OCI-LY7 (cell line): ENCODE measurements around the gene ANKRD7. TPM values are rescaled to one million over a fixed set of nuclear protein-coding genes. Genes with fewer than 3 reads are reported as not detected.
A peak's percentile ranks its signal among the peaks of the same experiment; 100 is the strongest.

Experiments used
- BruUV-seq: library from RNA; stranded (reverse); fragments of 400-500 nt; replicated peaks from 2 replicates; lab custom pipeline; 2021; lab: Mats Ljungman, UMichigan
- CTCF ChIA-PET: fragments of 300-600 bp; sonication (Branson Sonifier 250); formaldehyde crosslinking; loops from one replicate; lab custom pipeline; 2022; ENCODE audit warnings: antibody characterized with exemption; ENCODE audit not compliant: unreplicated experiment; lab: Charles Lee
- POLR2A ChIA-PET: fragments of 300-600 bp; sonication (Branson Sonifier 250); formaldehyde crosslinking; loops from one replicate; lab custom pipeline; 2022; ENCODE audit warnings: antibody characterized with exemption; lab: Charles Lee
- DNase-seq: peaks from one replicate; pipeline ENCODE4 v3.0.0-alpha.2; 2015; ENCODE audit warnings: low spot score
- H2AFZ ChIP-seq: fragments of 200-600 bp; sonication (generic), shearing (Covaris generic); 2 replicates; pipeline ENCODE4 v1.6.1; 2014; ENCODE audit warnings: mild to moderate bottlenecking, antibody characterized with exemption, low read length, moderate library complexity
- H3K27ac ChIP-seq: fragments of 200-600 bp; sonication (generic); 2 replicates; pipeline ENCODE4 v1.5.1; 2014; ENCODE audit warnings: mixed run types, low read depth, mild to moderate bottlenecking, moderate library complexity, low read length, inconsistent platforms; ENCODE audit not compliant: poor library complexity, severe bottlenecking
- H3K36me3 ChIP-seq: fragments of 200-600 bp; sonication (generic); 2 replicates; pipeline ENCODE4 v1.6.1; 2014; ENCODE audit warnings: mild to moderate bottlenecking, antibody characterized with exemption, low read length, moderate library complexity, mixed read lengths; ENCODE audit not compliant: insufficient read depth
- H3K4me1 ChIP-seq: fragments of 200-600 bp; sonication (generic); 2 replicates; pipeline ENCODE4 v1.5.1; 2014; ENCODE audit warnings: mild to moderate bottlenecking, low read length; ENCODE audit not compliant: insufficient read depth, poor library complexity, severe bottlenecking
- H3K4me2 ChIP-seq: fragments of 200-600 bp; sonication (generic); 2 replicates; pipeline ENCODE4 v1.6.1; 2014; ENCODE audit warnings: mild to moderate bottlenecking, low read length
- H3K4me3 ChIP-seq: fragments of 200-600 bp; sonication (generic); 2 replicates; pipeline ENCODE4 v1.5.1; 2014; ENCODE audit warnings: mild to moderate bottlenecking, low read depth, low read length; ENCODE audit not compliant: poor library complexity, severe bottlenecking
- H3K79me2 ChIP-seq: fragments of 200-600 bp; sonication (generic); 2 replicates; pipeline ENCODE4 v1.6.1; 2016; ENCODE audit warnings: low read depth, mild to moderate bottlenecking, low read length, moderate library complexity, mixed read lengths; ENCODE audit not compliant: insufficient read depth
- H3K9me2 ChIP-seq: fragments of 200-600 bp; sonication (generic); 2 replicates; pipeline ENCODE4 v1.6.1; 2016; ENCODE audit warnings: mild to moderate bottlenecking, low read length, mixed read lengths; ENCODE audit not compliant: insufficient read depth
- H3K9me3 ChIP-seq: fragments of 200-600 bp; sonication (generic); 2 replicates; pipeline ENCODE4 v1.6.1; 2014; ENCODE audit warnings: mild to moderate bottlenecking, mixed run types, low read length, mixed read lengths
- H4K20me1 ChIP-seq: fragments of 200-600 bp; sonication (generic); 2 replicates; pipeline ENCODE4 v1.6.1; 2014; ENCODE audit warnings: mild to moderate bottlenecking, antibody characterized with exemption, low read length, moderate library complexity, mixed read lengths; ENCODE audit not compliant: insufficient read depth
- CTCF ChIP-seq: fragments of 200-600 bp; sonication (generic); conservative IDR thresholded peaks from 2 replicates; pipeline ENCODE4 v1.5.1; 2014; ENCODE audit warnings: mild to moderate bottlenecking, antibody characterized with exemption, low read length, moderate library complexity, mixed read lengths
- EZH2phosphoT487 ChIP-seq: fragments of 200-600 bp; sonication (generic); IDR thresholded peaks from 2 replicates; pipeline ENCODE4 v1.6.1; 2018; ENCODE audit warnings: low read depth, borderline replicate concordance, mild to moderate bottlenecking, mixed run types, antibody characterized with exemption, low read length, moderate library complexity, mixed read lengths
- intact Hi-C: fragments of 100-400 bp; cut with micrococcal nuclease; formaldehyde crosslinking; loops from one replicate; pipeline ENCODE4 v1.10.0; 2022; ENCODE audit not compliant: unreplicated experiment
- total RNA-seq, 2 experiments: library from RNA; depleted of rRNA in 1 of 2; stranded (reverse); fragments of >200 nt in 1 of 2; shearing (Covaris generic) in 1 of 2; gene quantifications; 2 replicates each; pipeline ENCODE4 v1.2.3, GENCODE V29; 2014 to 2022

Gene ANKRD7
- total RNA-seq, 2 experiments from 2014 or later, result 0.38 to 2.3 TPM

DNA sequence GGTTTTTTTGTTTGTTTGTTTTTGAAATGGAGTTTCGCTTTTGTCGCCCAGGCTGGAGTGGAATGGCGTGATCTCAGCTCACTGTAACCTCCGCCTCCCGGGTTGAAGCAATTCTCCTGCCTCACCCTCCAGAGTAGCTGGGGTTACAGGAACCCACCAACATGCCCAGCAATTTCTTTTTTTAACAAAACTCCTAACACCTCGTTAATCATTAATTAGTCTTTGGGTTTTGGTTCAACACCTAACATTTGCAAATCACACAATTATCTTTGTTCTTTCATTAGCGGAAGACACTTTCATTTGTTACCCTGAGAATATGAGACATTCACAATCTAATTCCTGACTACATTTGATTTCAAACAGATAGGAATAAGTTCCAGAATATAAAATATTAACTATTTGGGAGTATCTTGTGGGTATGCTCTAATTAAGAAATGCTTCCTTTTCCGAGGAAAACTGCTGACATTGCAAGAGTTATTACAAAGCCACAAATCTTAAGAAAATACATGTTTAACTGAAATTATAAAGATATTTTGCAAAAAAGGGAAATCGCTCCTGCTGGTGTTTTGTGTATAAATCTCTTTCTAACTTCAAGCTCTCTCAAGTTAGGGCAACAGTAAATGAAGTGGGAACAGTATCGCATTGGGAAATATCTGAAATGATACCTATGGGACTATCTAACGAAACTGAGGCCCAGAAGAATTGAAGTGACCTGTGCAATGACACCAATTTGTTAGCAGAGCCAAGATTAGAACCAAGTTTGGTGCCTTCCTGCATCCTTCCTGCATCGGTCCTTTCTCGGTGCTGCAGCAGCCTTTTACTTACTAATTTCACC is 41.7 kb upstream of the ANKRD7 start:
- Histone ChIP-seq H3K27ac (peak overlapping the region; percentile 72), H3K4me1 (peaks cover 47% of the 10 kb centered on the region), H2AFZ (peak overlapping the region; percentile 15; the same call in 1 of the 2 replicates), H3K9me3 (no peaks in the 10 kb centered on the region), H3K4me2 (peak overlapping the region; percentile 87), H3K79me2 (peaks cover 49% of the 10 kb centered on the region), H3K4me3 (peak overlapping the region; percentile 98), H3K9me2 (no peaks in the 10 kb centered on the region), H3K36me3 (peaks cover 26% of the 10 kb centered on the region), H4K20me1 (peaks cover 29% of the 10 kb centered on the region; the same call in 1 of the 2 replicates)
- POLR2A ChIA-PET, result interaction anchor here (0.8 kb wide), 1 partner anchor 9 kb away, joined by 3 read pairs; no protein-coding TSS in a partner anchor
- intact Hi-C loops, result loop anchor here (10.0 kb wide), 2 partner anchors 132 to 1318 kb away; partner anchors contain the start of gene CAPZA2
- BruUV-seq, result no TSS peak
- CTCF ChIA-PET, result no interaction called here
- TF ChIP-seq EZH2phosphoT487 (no peak), CTCF (no peak)
- DNase-seq, result no peak

GRCh38 chr7:118183428-118183785 is 41.1 kb upstream of the ANKRD7 start:
- peak; percentile 40 for DNase-seq
- peaks cover 41% of the 10 kb centered on the region for H3K4me1 ChIP-seq
- TF ChIP-seq CTCF (no peak), EZH2phosphoT487 (no peak)
- no peaks in the 10 kb centered on the region for H3K9me2 ChIP-seq
- H3K4me3 ChIP-seq, result peak overlapping the region; percentile 98
- BruUV-seq, result TSS peak; percentile 99
- peaks cover 32% of the 10 kb centered on the region for H3K36me3 ChIP-seq
- no peaks in the 10 kb centered on the region for H3K9me3 ChIP-seq
- peak overlapping the region; percentile 87 for H3K4me2 ChIP-seq
- intact Hi-C loops, result loop anchor here (10.0 kb wide), 2 partner anchors 131 to 1319 kb away; partner anchors contain the start of gene CAPZA2
- ChIA-PET POLR2A (no interaction called here), CTCF (no interaction called here)
- H3K79me2 ChIP-seq, result peaks cover 55% of the 10 kb centered on the region
- H3K27ac ChIP-seq, result peak overlapping the region; percentile 72
- H2AFZ ChIP-seq, result peak overlapping the region; percentile 15; the same call in 1 of the 2 replicates
- H4K20me1 ChIP-seq, result peaks cover 33% of the 10 kb centered on the region; the same call in 1 of the 2 replicates
